HCT116 (cell line): ENCODE results near the gene DDR1.

ENCODE experiments used
- EZH2 ChIP-seq: fragments of 200-600 bp; sonication (generic); IDR thresholded peaks from 2 replicates; pipeline ENCODE4 v1.6.1; 2017; ENCODE audit warnings: antibody characterized with exemption, mixed run types
- EZH2phosphoT487 ChIP-seq: fragments of 200-600 bp; IDR thresholded peaks from 2 replicates; pipeline ENCODE4 v1.6.1; 2018; ENCODE audit warnings: antibody characterized with exemption, borderline replicate concordance
- JUND ChIP-seq: IDR thresholded peaks from 2 replicates; pipeline ENCODE4 v1.6.1; 2012
- POLR2A ChIP-seq: IDR thresholded peaks from 2 replicates; pipeline ENCODE4 v1.7.0; 2011; ENCODE audit warnings: borderline replicate concordance; ENCODE audit not compliant: insufficient read depth, insufficient read length; ENCODE audit errors: extremely low read depth
- POLR2AphosphoS5 ChIP-seq: IDR thresholded peaks from 2 replicates; pipeline ENCODE4 v1.6.1; 2011; ENCODE audit warnings: mild to moderate bottlenecking, low read depth, low read length, moderate library complexity
- SIN3A ChIP-seq: IDR thresholded peaks from 2 replicates; pipeline ENCODE4 v1.6.1; 2012; ENCODE audit warnings: low read depth
- SRF ChIP-seq: IDR thresholded peaks from 2 replicates; pipeline ENCODE4 v1.6.1; 2012; ENCODE audit warnings: low read depth
- TCF7L2 ChIP-seq: IDR thresholded peaks from 2 replicates; pipeline ENCODE4 v1.7.0; 2011; ENCODE audit warnings: borderline replicate concordance, inconsistent platforms; ENCODE audit not compliant: insufficient read depth, insufficient read length; ENCODE audit errors: extremely low read depth
- ZFX ChIP-seq: fragments of 450-650 bp; IDR thresholded peaks from 2 replicates; pipeline ENCODE4 v1.6.1; 2017
- TF ChIP-seq, protein P1 (sequence below), 3 experiments: fragments of 200-600 bp in 1 of 3; sonication (generic) in 1 of 3; IDR thresholded peaks in 2 of 3; conservative IDR thresholded peaks in 1 of 3; 2 replicates each; pipeline ENCODE4 v1.5.1; 2012 to 2017; ENCODE audit warnings: low read depth in 2 of 3, low read length in 2 of 3, antibody characterized with exemption in 1 of 3, borderline replicate concordance in 1 of 3, control low read depth in 1 of 3, mild to moderate bottlenecking in 1 of 3, mixed read lengths in 1 of 3, mixed run types in 1 of 3, moderate library complexity in 1 of 3; ENCODE audit not compliant: insufficient read depth in 1 of 3
- TF ChIP-seq, protein P2 (sequence below): IDR thresholded peaks from 2 replicates; pipeline ENCODE4 v1.6.1; 2012; ENCODE audit warnings: low read depth
- TF ChIP-seq, protein P3 (sequence below): IDR thresholded peaks from 2 replicates; pipeline ENCODE4 v1.6.1; 2012
- TF ChIP-seq, protein P4 (sequence below): IDR thresholded peaks from 2 replicates; pipeline ENCODE4 v1.6.1; 2011; ENCODE audit warnings: mild to moderate bottlenecking, low read length, moderate library complexity; ENCODE audit not compliant: insufficient replicate concordance; ENCODE audit errors: extremely low read depth

DNA sequence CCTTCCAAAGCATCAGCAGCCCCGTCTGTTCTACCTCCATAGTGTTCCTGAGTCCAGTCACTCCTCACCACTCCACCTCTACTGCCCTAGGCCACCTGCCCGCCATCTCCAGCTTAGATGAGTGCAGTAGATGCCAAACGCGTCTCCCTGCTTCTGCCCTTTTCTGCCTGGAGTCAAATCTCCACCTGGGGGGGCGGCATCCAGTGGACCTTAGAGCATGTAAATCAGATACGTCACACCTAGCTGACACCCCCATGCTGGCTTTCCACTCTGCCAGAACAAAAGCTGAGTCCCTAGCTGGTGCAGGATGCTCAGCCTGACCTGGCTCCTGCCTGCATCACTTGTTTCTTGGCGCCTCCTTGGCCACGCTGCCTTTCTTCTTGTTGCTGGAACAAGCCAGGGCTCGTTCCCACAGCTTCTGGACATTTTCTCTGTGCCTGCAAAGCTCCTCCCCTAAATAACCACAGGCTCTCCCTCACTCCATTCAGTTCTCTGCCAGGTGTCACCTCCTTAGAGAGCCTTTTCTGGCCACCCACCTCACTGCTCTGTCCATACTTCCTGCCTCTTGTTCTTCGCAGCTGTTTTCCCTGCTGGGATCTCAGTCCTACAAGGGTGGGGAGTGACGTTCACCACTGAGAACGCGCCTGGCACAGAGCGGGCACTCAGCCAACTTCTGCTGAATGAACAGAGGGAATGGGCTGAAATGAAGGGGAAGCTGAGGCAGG is 5.8 kb downstream of the DDR1 start:
- TF ChIP-seq, protein P1, sequence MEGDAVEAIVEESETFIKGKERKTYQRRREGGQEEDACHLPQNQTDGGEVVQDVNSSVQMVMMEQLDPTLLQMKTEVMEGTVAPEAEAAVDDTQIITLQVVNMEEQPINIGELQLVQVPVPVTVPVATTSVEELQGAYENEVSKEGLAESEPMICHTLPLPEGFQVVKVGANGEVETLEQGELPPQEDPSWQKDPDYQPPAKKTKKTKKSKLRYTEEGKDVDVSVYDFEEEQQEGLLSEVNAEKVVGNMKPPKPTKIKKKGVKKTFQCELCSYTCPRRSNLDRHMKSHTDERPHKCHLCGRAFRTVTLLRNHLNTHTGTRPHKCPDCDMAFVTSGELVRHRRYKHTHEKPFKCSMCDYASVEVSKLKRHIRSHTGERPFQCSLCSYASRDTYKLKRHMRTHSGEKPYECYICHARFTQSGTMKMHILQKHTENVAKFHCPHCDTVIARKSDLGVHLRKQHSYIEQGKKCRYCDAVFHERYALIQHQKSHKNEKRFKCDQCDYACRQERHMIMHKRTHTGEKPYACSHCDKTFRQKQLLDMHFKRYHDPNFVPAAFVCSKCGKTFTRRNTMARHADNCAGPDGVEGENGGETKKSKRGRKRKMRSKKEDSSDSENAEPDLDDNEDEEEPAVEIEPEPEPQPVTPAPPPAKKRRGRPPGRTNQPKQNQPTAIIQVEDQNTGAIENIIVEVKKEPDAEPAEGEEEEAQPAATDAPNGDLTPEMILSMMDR (IDR thresholded peaks at IDR 0.05 in 2 of 3, conservative IDR thresholded peaks at IDR 0.05 in 1 of 3; ENCODE audit: borderline replicate concordance in 1 of 3, insufficient read depth in 1 of 3, low read depth in 2 of 3, low read length in 2 of 3), result no peak
- TF ChIP-seq POLR2A, result no peak
- no peak for TF ChIP-seq JUND
- no peak for TF ChIP-seq EZH2phosphoT487
- no peak for TF ChIP-seq SIN3A
- TF ChIP-seq POLR2AphosphoS5, result no peak
- TF ChIP-seq EZH2, result no peak
- TF ChIP-seq, protein P2, sequence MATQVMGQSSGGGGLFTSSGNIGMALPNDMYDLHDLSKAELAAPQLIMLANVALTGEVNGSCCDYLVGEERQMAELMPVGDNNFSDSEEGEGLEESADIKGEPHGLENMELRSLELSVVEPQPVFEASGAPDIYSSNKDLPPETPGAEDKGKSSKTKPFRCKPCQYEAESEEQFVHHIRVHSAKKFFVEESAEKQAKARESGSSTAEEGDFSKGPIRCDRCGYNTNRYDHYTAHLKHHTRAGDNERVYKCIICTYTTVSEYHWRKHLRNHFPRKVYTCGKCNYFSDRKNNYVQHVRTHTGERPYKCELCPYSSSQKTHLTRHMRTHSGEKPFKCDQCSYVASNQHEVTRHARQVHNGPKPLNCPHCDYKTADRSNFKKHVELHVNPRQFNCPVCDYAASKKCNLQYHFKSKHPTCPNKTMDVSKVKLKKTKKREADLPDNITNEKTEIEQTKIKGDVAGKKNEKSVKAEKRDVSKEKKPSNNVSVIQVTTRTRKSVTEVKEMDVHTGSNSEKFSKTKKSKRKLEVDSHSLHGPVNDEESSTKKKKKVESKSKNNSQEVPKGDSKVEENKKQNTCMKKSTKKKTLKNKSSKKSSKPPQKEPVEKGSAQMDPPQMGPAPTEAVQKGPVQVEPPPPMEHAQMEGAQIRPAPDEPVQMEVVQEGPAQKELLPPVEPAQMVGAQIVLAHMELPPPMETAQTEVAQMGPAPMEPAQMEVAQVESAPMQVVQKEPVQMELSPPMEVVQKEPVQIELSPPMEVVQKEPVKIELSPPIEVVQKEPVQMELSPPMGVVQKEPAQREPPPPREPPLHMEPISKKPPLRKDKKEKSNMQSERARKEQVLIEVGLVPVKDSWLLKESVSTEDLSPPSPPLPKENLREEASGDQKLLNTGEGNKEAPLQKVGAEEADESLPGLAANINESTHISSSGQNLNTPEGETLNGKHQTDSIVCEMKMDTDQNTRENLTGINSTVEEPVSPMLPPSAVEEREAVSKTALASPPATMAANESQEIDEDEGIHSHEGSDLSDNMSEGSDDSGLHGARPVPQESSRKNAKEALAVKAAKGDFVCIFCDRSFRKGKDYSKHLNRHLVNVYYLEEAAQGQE, result no peak
- no peak for TF ChIP-seq ZFX
- TF ChIP-seq, protein P3, sequence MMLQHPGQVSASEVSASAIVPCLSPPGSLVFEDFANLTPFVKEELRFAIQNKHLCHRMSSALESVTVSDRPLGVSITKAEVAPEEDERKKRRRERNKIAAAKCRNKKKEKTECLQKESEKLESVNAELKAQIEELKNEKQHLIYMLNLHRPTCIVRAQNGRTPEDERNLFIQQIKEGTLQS, result no peak
- TF ChIP-seq TCF7L2, result no peak
- TF ChIP-seq, protein P4, sequence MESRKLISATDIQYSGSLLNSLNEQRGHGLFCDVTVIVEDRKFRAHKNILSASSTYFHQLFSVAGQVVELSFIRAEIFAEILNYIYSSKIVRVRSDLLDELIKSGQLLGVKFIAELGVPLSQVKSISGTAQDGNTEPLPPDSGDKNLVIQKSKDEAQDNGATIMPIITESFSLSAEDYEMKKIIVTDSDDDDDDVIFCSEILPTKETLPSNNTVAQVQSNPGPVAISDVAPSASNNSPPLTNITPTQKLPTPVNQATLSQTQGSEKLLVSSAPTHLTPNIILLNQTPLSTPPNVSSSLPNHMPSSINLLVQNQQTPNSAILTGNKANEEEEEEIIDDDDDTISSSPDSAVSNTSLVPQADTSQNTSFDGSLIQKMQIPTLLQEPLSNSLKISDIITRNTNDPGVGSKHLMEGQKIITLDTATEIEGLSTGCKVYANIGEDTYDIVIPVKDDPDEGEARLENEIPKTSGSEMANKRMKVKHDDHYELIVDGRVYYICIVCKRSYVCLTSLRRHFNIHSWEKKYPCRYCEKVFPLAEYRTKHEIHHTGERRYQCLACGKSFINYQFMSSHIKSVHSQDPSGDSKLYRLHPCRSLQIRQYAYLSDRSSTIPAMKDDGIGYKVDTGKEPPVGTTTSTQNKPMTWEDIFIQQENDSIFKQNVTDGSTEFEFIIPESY, result no peak
- no peak for TF ChIP-seq SRF
